NCI-H146 treated with DMSO at 0.1 percent for 48 hours (cell line): ENCODE measurements around the gene PPTC7.

Experiments
- DNase-seq: peaks from one replicate; lab custom pipeline; 2025; ENCODE audit not compliant: unreplicated experiment; lab: John Stamatoyannopoulos, UW

The PPTC7 gene

GRCh38 chr12:110498984-110499706, 84.0 kb downstream of the PPTC7 start:
- no peak for DNase-seq
